CD4-positive, alpha-beta T cell (primary cell): Measurements from ENCODE around the gene FNDC3B. TPM values are rescaled to one million over a fixed set of nuclear protein-coding genes. Genes with fewer than 3 reads are reported as not detected.

Experiments used
- ATAC-seq: fragments of 200-7000 bp; cut with Tn5 transposase; one replicate; pipeline ENCODE4 v1.10.0; 2022; ENCODE audit warnings: mild to moderate bottlenecking; ENCODE audit not compliant: poor library complexity
- CTCF ChIA-PET: fragments of 350-600 bp; sonication (Branson Sonifier 250); formaldehyde crosslinking; loops from one replicate; lab custom pipeline; 2021; ENCODE audit warnings: antibody characterized with exemption, inconsistent platforms; lab: Charles Lee
- POLR2A ChIA-PET: fragments of 350-600 bp; sonication (Branson Sonifier 250); formaldehyde crosslinking; loops from one replicate; lab custom pipeline; 2021; ENCODE audit warnings: antibody characterized with exemption, inconsistent platforms; lab: Charles Lee
- DNase-seq, 14 experiments: peaks; one replicate each; pipeline ENCODE4 v3.0.0-alpha.2; 2013 to 2020; ENCODE audit warnings: mixed read lengths in 2 of 14
- H3K27ac ChIP-seq, 2 donors: one replicate each; pipeline versions ENCODE4 v1.5.1 to v1.7.0; 2013; ENCODE audit warnings: low read length in 2 of 2, low read depth in 1 of 2, mild to moderate bottlenecking in 1 of 2
- H3K27me3 ChIP-seq, 2 experiments: 1 replicate in 1 of 2; 2 replicates in 1 of 2; pipeline versions ENCODE4 v1.6.1 to v1.7.0; 2013; ENCODE audit warnings: low read length in 2 of 2, control low read depth in 1 of 2, mild to moderate bottlenecking in 1 of 2, moderate library complexity in 1 of 2; ENCODE audit not compliant: insufficient read depth in 2 of 2, control insufficient read depth in 1 of 2
- H3K36me3 ChIP-seq: one replicate; pipeline ENCODE4 v1.6.1; 2013; ENCODE audit warnings: low read length, control low read depth; ENCODE audit not compliant: insufficient read depth
- H3K4me1 ChIP-seq: one replicate; pipeline ENCODE4 v1.6.1; 2013; ENCODE audit warnings: low read length, control low read depth; ENCODE audit not compliant: insufficient read depth
- H3K4me3 ChIP-seq: one replicate; pipeline ENCODE4 v1.5.1; 2013; ENCODE audit warnings: mild to moderate bottlenecking, low read length, moderate library complexity
- H3K9me3 ChIP-seq, 2 experiments: 1 replicate in 1 of 2; 2 replicates in 1 of 2; pipeline versions ENCODE4 v1.6.1 to v1.7.0; 2013; ENCODE audit warnings: low read length in 2 of 2, mild to moderate bottlenecking in 2 of 2, control low read depth in 1 of 2, moderate library complexity in 1 of 2; ENCODE audit not compliant: control insufficient read depth in 1 of 2, insufficient read depth in 1 of 2
- H3K27ac Mint-ChIP-seq: one replicate; pipeline ENCODE4 v1.8.0; 2020; ENCODE audit warnings: mixed read lengths
- H3K27me3 Mint-ChIP-seq: one replicate; pipeline ENCODE4 v1.8.0; 2021; ENCODE audit warnings: mixed read lengths
- H3K36me3 Mint-ChIP-seq: one replicate; pipeline ENCODE4 v1.8.0; 2021; ENCODE audit warnings: low read depth, mixed read lengths
- H3K4me1 Mint-ChIP-seq: one replicate; pipeline ENCODE4 v1.8.0; 2021; ENCODE audit warnings: low read depth, mixed read lengths
- H3K4me3 Mint-ChIP-seq: one replicate; pipeline ENCODE4 v1.8.0; 2020; ENCODE audit warnings: mild to moderate bottlenecking, mixed read lengths
- H3K9me3 Mint-ChIP-seq: one replicate; pipeline ENCODE4 v1.8.0; 2020; ENCODE audit warnings: mixed read lengths
- intact Hi-C, 2 experiments: fragments of 100-400 bp; cut with DNase I in 1 of 2; cut with micrococcal nuclease in 1 of 2; formaldehyde crosslinking; loops; one replicate each; pipeline versions ENCODE4 v1.15.1 to v1.9.0; 2023 to 2025; cut with DNase I, micrococcal nuclease
- total RNA-seq, 174 experiments: library from RNA in 2 of 174; stranded (reverse) in 2 of 174; gene quantifications; one replicate each; pipeline ENCODE4 v1.2.3 and lab custom pipeline; 2021 to 2026
- TF ChIP-seq, protein P1 (sequence below): fragments of 200-600 bp; IDR thresholded peaks from one replicate; pipeline ENCODE4 v1.8.0; 2022; ENCODE audit warnings: antibody characterized with exemption, mild to moderate bottlenecking

The FNDC3B gene
- total RNA-seq, 2 experiments from 2014 or later: 26.1 to 28.7 TPM

DNA sequence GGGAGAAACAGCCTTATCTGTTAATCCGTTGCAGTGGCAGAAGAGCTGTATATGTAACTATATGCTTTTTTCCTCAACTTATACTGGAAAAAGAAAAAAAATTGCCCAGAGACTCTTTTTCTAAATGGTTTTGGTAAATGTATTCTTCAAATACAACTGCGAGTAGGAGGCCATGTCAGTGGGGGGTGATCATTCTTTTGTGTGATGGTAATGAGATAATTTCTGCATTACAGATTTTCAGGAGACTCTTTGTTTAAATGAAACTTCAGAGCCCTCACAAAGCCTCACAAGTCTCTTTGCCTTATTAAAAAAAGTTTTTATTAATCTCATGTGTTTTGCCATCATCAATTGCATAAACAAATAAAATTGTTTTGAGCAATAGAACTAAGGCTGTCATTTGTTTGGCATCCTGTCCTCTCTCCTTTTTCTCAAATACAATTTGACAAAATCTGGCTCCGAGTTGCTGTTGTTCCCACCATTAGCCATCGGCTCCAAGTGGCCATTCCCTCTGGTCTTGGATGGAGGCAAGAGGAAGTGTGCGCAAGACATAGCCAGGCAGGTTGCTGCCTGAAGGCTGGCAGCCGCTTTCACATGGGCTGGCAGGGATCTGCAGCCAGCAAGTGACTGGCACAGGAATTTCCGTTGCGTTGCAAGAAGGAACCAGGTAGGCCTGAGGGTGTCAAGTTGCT lies 116.7 kb downstream of the FNDC3B start:
- Histone ChIP-seq H3K27me3 (no peaks in the 10 kb centered on the region), H3K36me3 (no peaks in the 10 kb centered on the region), H3K27ac (no peak overlapping the region), H3K4me1 (peaks cover 17% of the 10 kb centered on the region), H3K9me3 (no peaks in the 10 kb centered on the region), H3K4me3 (no peak overlapping the region)
- no peak overlapping the region for H3K4me3 Mint-ChIP-seq
- no peak for DNase-seq
- H3K36me3 Mint-ChIP-seq: no peaks in the 10 kb centered on the region
- no peaks in the 10 kb centered on the region for H3K9me3 Mint-ChIP-seq
- H3K27me3 Mint-ChIP-seq: no peaks in the 10 kb centered on the region
- ChIA-PET POLR2A (no interaction called here), CTCF (no interaction called here)
- no peak for ATAC-seq
- H3K27ac Mint-ChIP-seq: no peak overlapping the region
- intact Hi-C loops: no loop called here
- H3K4me1 Mint-ChIP-seq: peaks cover 44% of the 10 kb centered on the region
- TF ChIP-seq, protein P1, sequence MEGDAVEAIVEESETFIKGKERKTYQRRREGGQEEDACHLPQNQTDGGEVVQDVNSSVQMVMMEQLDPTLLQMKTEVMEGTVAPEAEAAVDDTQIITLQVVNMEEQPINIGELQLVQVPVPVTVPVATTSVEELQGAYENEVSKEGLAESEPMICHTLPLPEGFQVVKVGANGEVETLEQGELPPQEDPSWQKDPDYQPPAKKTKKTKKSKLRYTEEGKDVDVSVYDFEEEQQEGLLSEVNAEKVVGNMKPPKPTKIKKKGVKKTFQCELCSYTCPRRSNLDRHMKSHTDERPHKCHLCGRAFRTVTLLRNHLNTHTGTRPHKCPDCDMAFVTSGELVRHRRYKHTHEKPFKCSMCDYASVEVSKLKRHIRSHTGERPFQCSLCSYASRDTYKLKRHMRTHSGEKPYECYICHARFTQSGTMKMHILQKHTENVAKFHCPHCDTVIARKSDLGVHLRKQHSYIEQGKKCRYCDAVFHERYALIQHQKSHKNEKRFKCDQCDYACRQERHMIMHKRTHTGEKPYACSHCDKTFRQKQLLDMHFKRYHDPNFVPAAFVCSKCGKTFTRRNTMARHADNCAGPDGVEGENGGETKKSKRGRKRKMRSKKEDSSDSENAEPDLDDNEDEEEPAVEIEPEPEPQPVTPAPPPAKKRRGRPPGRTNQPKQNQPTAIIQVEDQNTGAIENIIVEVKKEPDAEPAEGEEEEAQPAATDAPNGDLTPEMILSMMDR: no peak

DNA sequence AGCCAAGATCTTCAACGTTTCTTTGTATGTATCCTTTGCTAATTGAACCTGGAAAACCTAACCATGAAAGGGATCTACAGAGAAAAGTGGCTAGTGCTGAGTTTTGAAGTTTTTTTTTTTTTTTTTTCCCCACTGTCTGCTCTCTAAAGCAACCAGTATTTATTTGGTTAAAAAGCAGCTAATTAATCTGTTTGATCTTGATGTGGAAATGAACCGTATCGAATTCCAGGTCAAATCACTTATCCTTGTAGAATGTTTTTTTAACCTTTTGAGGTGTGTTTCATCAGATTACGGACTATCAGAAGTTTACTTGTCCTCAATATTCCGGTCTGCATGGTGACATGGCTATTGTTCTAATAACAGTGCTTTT lies 117.2 kb downstream of the FNDC3B start:
- no peak overlapping the region for H3K27ac Mint-ChIP-seq
- POLR2A ChIA-PET: no interaction called here

DNA sequence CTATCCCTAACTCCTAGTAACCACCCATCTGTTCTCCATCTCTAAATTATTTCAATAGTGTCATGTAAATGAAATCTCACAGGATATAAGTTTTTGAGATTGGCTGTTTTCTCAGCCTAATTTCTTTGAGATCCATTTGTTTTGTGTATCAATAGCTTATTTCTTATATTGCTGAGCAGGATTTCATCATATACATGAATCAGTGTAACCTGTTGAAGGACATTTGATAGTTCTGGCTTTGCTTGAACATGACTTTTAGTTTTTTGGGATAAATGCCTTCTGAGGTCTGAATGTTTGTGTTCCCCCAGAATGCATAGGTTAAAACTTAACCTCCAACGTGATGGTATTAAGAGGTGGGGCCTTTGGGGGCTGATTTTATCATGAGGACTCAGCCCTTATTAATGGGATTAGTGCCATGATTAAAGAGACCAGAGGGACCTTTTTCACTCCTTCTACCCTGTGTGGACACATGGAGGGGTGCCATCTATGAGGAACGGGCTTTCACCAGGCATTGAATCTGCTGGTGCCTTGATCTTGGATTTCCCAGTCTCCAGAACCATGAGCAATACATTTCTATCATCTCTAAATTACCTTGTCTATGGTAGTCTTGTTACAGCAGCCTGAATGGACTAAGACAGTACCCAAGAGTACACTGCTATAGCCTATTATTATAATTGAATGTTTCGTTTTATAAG lies 118.3 kb downstream of the FNDC3B start:
- ATAC-seq: no peak
- intact Hi-C loops: no loop called here

More for the DNA sequence above, 117.2 kb downstream of the FNDC3B start:
- Mint-ChIP-seq H3K4me3 (no peak overlapping the region), H3K4me1 (peaks cover 43% of the 10 kb centered on the region), H3K36me3 (no peaks in the 10 kb centered on the region), H3K27me3 (no peaks in the 10 kb centered on the region), H3K9me3 (no peaks in the 10 kb centered on the region)
- Histone ChIP-seq H3K36me3 (no peaks in the 10 kb centered on the region), H3K27me3 (no peaks in the 10 kb centered on the region), H3K9me3 (no peaks in the 10 kb centered on the region), H3K4me3 (no peak overlapping the region), H3K27ac (no peak overlapping the region), H3K4me1 (peaks cover 17% of the 10 kb centered on the region)
- DNase-seq: no peak
- CTCF ChIA-PET: interaction anchor here (0.7 kb wide), 1 partner anchor 20 kb away, joined by 3 read pairs; no protein-coding TSS in a partner anchor
- ATAC-seq: no peak
- TF ChIP-seq, protein P1: no peak
- intact Hi-C loops: no loop called here

More for the DNA sequence above, 118.3 kb downstream of the FNDC3B start:
- no peak for DNase-seq
- Mint-ChIP-seq H3K4me1 (peaks cover 31% of the 10 kb centered on the region), H3K27me3 (no peaks in the 10 kb centered on the region), H3K27ac (no peak overlapping the region), H3K4me3 (no peak overlapping the region), H3K36me3 (no peaks in the 10 kb centered on the region), H3K9me3 (no peaks in the 10 kb centered on the region)
- Histone ChIP-seq H3K27me3 (no peaks in the 10 kb centered on the region), H3K36me3 (no peaks in the 10 kb centered on the region), H3K4me1 (peaks cover 16% of the 10 kb centered on the region), H3K27ac (no peak overlapping the region), H3K9me3 (no peaks in the 10 kb centered on the region), H3K4me3 (no peak overlapping the region)
- POLR2A ChIA-PET: no interaction called here
- TF ChIP-seq, protein P1: no peak
- CTCF ChIA-PET: no interaction called here
